Ovary (tissue), 3 donors: Measurements from ENCODE around the gene TMEM164.

Experiments
- EP300 ChIP-seq: sonication (generic); formaldehyde crosslinking; IDR thresholded peaks from one replicate; pipeline ENCODE4 v1.6.1; 2017; ENCODE audit warnings: antibody characterized with exemption
- POLR2A ChIP-seq: fragments of 450-650 bp; IDR thresholded peaks from one replicate; pipeline ENCODE4 v1.6.1; 2017; ENCODE audit warnings: antibody characterized with exemption, mild to moderate bottlenecking, moderate library complexity
- TF ChIP-seq, protein P1 (sequence below), 3 donors: fragments of 450-650 bp in 2 of 3; fragments of 200-600 bp in 1 of 3; IDR thresholded peaks; one replicate each; pipeline versions ENCODE4 v1.5.1 to v1.8.0; 2016 to 2022; ENCODE audit warnings: antibody characterized with exemption in 3 of 3, mild to moderate bottlenecking in 1 of 3
- donor health status: DM: no; HTN: no; CAD: no.

DNA sequence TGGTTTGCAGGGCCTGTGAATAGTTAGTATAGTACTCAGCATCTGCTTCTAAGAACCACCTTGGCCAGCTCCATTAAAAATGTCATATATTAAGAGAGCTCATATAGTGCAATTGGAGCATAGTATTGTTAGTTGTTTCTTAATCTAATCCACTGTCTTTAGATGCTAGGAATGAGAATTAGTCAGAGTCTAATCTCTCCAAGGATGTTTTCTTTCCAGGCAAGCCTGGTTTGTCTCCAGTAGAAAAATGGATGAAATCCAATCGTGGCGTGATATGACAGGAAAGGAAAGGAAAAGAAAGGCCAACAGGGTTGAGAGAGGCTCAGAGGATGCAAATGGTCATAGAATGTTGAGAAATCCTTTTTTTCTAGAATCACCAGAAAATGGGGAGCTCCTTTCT is 15.0 kb upstream of the TMEM164 start:
- TF ChIP-seq, protein P1, sequence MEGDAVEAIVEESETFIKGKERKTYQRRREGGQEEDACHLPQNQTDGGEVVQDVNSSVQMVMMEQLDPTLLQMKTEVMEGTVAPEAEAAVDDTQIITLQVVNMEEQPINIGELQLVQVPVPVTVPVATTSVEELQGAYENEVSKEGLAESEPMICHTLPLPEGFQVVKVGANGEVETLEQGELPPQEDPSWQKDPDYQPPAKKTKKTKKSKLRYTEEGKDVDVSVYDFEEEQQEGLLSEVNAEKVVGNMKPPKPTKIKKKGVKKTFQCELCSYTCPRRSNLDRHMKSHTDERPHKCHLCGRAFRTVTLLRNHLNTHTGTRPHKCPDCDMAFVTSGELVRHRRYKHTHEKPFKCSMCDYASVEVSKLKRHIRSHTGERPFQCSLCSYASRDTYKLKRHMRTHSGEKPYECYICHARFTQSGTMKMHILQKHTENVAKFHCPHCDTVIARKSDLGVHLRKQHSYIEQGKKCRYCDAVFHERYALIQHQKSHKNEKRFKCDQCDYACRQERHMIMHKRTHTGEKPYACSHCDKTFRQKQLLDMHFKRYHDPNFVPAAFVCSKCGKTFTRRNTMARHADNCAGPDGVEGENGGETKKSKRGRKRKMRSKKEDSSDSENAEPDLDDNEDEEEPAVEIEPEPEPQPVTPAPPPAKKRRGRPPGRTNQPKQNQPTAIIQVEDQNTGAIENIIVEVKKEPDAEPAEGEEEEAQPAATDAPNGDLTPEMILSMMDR (IDR thresholded peaks at IDR 0.05): no peak
- TF ChIP-seq POLR2A (no peak), EP300 (no peak)
